ENCODE measurements around the gene GBP6. TPM values are rescaled to one million over a fixed set of nuclear protein-coding genes. Genes with fewer than 3 reads are reported as not detected.
"Not testable (repeated sequence)": the region's sequence is repeated elsewhere in the genome, so short reads cannot be mapped to it uniquely, and the experiment has no call there.

GBP6 gene
- total RNA-seq, 3 donors from 2014 or later: 0.44 TPM; not detected in 2

- TF ChIP-seq POLR2AphosphoS5 (IDR thresholded peaks at IDR 0.05) (no peak), POLR2A (IDR thresholded peaks at IDR 0.05) (no peak), CTCF (IDR thresholded peaks at IDR 0.05) (no peak)
- H3K27ac ChIP-seq: no peak overlapping the region
- H3K4me3 ChIP-seq: no peak overlapping the region
- H3K36me3 ChIP-seq: no peaks in the 10 kb centered on the region
- H3K4me1 ChIP-seq: no peaks in the 10 kb centered on the region
- intact Hi-C loops (cut with DNase I; ENCODE audit: low total_unique reads): no loop called here
- no peaks in the 10 kb centered on the region for H3K27me3 ChIP-seq
- H3K9me3 ChIP-seq: peaks cover 10 to 14% of the 10 kb centered on the region in 2 donors
- DNase-seq (ENCODE audit: low spot score in 2 of 2): no peak
Measured at GRCh38 chr1:89433421-89433820, 69.6 kb downstream of the GBP6 start.

- H3K27ac ChIP-seq; H3K27me3 ChIP-seq; intact Hi-C loops (cut with DNase I; ENCODE audit: low total_unique reads); H3K4me3 ChIP-seq; DNase-seq (ENCODE audit: low spot score in 2 of 2); H3K4me1 ChIP-seq; H3K36me3 ChIP-seq: not testable (repeated sequence)
- peaks cover 16 to 22% of the 10 kb centered on the region in 2 donors for H3K9me3 ChIP-seq
Measured at GRCh38 chr1:89434058-89434780, 70.4 kb downstream of the GBP6 start.

Other genes starting within 250 kb of the GBP6 start
- gene GBP2, start 237.9 kb upstream of the GBP6 start, total RNA-seq: 100 to 1,000 TPM in 2 of 3 donors, 10 to 100 TPM in 1; 53.0 to 219 (median 122) TPM
- not detected for gene GBP7, start 188.1 kb upstream of the GBP6 start, total RNA-seq
- 1 to 10 TPM; 3.6 to 5.1 (median 4.2) TPM for gene GBP4, start 165.1 kb upstream of the GBP6 start, total RNA-seq
- 1 to 10 TPM; 1.8 to 3.1 (median 2.6) TPM for gene GBP5, start 91.2 kb upstream of the GBP6 start, total RNA-seq
- gene LRRC8B, start 160.8 kb downstream of the GBP6 start, total RNA-seq: 10 to 100 TPM; 11.5 to 25.3 (median 12.3) TPM

Measured in breast epithelium (tissue), 4 donors.